ENCODE results near the gene PANK1.

DNA sequence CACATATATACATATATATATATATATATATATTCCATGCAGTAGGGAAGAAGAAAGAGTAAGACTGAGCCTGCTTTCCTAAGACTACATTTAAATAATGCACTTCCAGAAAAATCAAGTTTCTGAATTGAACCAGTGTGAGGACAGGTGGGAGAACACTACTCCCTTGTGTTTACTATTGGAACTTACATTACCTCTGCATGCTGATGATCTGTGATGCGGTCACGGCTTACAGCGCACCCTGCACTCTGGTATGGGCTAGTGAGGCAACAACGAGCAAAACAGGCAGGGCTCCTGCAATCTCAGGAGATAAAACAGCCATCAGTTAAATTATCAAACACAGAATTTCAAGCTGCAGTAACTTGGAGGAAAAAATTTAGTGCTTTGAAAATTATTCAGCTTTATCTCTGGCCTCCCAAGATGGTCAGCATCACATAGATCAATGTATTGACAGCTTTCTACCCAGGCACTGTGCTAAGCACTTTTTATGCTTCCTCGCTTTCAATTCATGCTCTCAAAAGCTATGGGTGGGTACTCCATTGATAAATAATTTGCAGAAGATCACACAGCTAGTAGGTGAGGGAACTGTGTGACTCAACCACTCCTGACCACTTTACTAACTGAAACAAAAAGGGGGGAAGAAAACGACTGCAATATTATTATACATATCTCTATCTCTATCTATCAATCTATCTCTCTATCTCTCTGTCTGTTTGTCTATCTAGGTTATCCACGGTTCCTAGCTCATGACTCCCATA is 89.2 kb downstream of the PANK1 start:
- TF ChIP-seq, protein P1, sequence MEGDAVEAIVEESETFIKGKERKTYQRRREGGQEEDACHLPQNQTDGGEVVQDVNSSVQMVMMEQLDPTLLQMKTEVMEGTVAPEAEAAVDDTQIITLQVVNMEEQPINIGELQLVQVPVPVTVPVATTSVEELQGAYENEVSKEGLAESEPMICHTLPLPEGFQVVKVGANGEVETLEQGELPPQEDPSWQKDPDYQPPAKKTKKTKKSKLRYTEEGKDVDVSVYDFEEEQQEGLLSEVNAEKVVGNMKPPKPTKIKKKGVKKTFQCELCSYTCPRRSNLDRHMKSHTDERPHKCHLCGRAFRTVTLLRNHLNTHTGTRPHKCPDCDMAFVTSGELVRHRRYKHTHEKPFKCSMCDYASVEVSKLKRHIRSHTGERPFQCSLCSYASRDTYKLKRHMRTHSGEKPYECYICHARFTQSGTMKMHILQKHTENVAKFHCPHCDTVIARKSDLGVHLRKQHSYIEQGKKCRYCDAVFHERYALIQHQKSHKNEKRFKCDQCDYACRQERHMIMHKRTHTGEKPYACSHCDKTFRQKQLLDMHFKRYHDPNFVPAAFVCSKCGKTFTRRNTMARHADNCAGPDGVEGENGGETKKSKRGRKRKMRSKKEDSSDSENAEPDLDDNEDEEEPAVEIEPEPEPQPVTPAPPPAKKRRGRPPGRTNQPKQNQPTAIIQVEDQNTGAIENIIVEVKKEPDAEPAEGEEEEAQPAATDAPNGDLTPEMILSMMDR (conservative IDR thresholded peaks at IDR 0.05; ENCODE audit: low read length) = no peak
- TF ChIP-seq EZH2phosphoT487 (IDR thresholded peaks at IDR 0.05; ENCODE audit: borderline replicate concordance, low read depth, low read length) = no peak
